GM12878 (cell line): Measurements from ENCODE around the gene RNF40. TPM values are rescaled to one million over a fixed set of nuclear protein-coding genes. Genes with fewer than 3 reads are reported as not detected.

Experiments
- ATAC-seq: fragments of 200-7000 bp; cut with Tn5 transposase; 3 replicates; pipeline ENCODE4 v1.9.1; 2020; ENCODE audit warnings: mild to moderate bottlenecking, moderate library complexity
- BruUV-seq: library from RNA; stranded (reverse); fragments of 400-500 nt; replicated peaks from 2 replicates; lab custom pipeline; 2021; lab: Mats Ljungman, UMichigan
- CTCF ChIA-PET: fragments of 300-600 bp; sonication (Branson Sonifier 250); formaldehyde crosslinking; extraction: SDS; loops from one replicate; lab custom pipeline; 2021; ENCODE audit warnings: inconsistent platforms; lab: Yijun Ruan, JAX
- POLR2A ChIA-PET: fragments of 350-600 bp; formaldehyde crosslinking; extraction: SDS; loops from one replicate; lab custom pipeline; 2021; ENCODE audit warnings: inconsistent platforms; lab: Charles Lee
- RAD21 ChIA-PET: fragments of 300-600 bp; sonication (Branson Sonifier 250); formaldehyde crosslinking; loops from one replicate; lab custom pipeline; 2023; ENCODE audit warnings: antibody characterized with exemption; ENCODE audit not compliant: unreplicated experiment; lab: Charles Lee
- SMC1A ChIA-PET: fragments of 300-600 bp; sonication (Branson Sonifier 250); formaldehyde crosslinking; loops from one replicate; lab custom pipeline; 2023; ENCODE audit not compliant: unreplicated experiment, uncharacterized antibody; lab: Charles Lee
- DNase-seq: peaks from one replicate; pipeline ENCODE4 v3.0.0-alpha.2; 2011; ENCODE audit warnings: low read depth, low spot score
- FAIRE-seq: peaks from 3 replicates; lab custom pipeline; 2011; peaks lifted over from hg19 to GRCh38; lab: Jason Lieb, UNC
- H2AFZ ChIP-seq: 2 replicates; pipeline ENCODE4 v1.6.0; 2011; ENCODE audit warnings: low read depth, low read length, control low read depth; ENCODE audit not compliant: control insufficient read depth
- H3K27ac ChIP-seq: 2 replicates; pipeline ENCODE4 v1.5.1; 2011; ENCODE audit warnings: control low read depth; ENCODE audit not compliant: control insufficient read depth, insufficient read depth
- H3K27me3 ChIP-seq, 2 experiments: replicated peaks in 1 of 2; 2 replicates each; pipeline versions ENCODE4 v1.6.0 to v1.6.1; 2011; ENCODE audit warnings: low read length in 1 of 2; ENCODE audit not compliant: control insufficient read depth in 2 of 2, insufficient read depth in 2 of 2
- H3K36me3 ChIP-seq, 2 experiments: 2 replicates each; pipeline ENCODE4 v1.5.1; 2011; ENCODE audit warnings: low read length in 1 of 2; ENCODE audit not compliant: control insufficient read depth in 2 of 2, insufficient read depth in 2 of 2
- H3K4me1 ChIP-seq: 2 replicates; pipeline ENCODE4 v1.6.1; 2011; ENCODE audit warnings: mild to moderate bottlenecking, low read length, moderate library complexity, mixed read lengths; ENCODE audit not compliant: control insufficient read depth, insufficient read depth
- H3K4me2 ChIP-seq: 2 replicates; pipeline ENCODE4 v1.6.0; 2011; ENCODE audit warnings: control low read depth; ENCODE audit not compliant: control insufficient read depth, insufficient read depth
- H3K4me3 ChIP-seq: fragments of 200-600 bp; sonication (generic); 2 replicates; pipeline ENCODE4 v1.5.1; 2016
- H3K79me2 ChIP-seq: 2 replicates; pipeline ENCODE4 v1.6.0; 2011; ENCODE audit warnings: low read length; ENCODE audit not compliant: control insufficient read depth, insufficient read depth
- H3K9ac ChIP-seq: 2 replicates; pipeline ENCODE4 v1.8.0; 2011; ENCODE audit warnings: low read length, control low read depth, mixed read lengths; ENCODE audit not compliant: control insufficient read depth, insufficient read depth
- H3K9me3 ChIP-seq: replicated peaks from 3 replicates; pipeline ENCODE4 v1.5.1; 2011; ENCODE audit warnings: mild to moderate bottlenecking, low read length; ENCODE audit not compliant: control insufficient read depth, insufficient read depth
- H4K20me1 ChIP-seq: 2 replicates; pipeline ENCODE4 v1.6.0; 2011; ENCODE audit not compliant: control insufficient read depth, insufficient read depth
- CHD1 ChIP-seq: IDR thresholded peaks from 2 replicates; pipeline ENCODE4 v1.6.1; 2012; ENCODE audit warnings: low read depth, low read length, improper control_type of control experiment
- CHD2 ChIP-seq: IDR thresholded peaks from 2 replicates; pipeline ENCODE4 v1.6.1; 2011; ENCODE audit warnings: low read depth, low read length, improper control_type of control experiment, borderline replicate concordance
- E4F1 ChIP-seq: fragments of 450-650 bp; IDR thresholded peaks from 2 replicates; pipeline ENCODE4 v1.6.1; 2018; ENCODE audit warnings: borderline replicate concordance, mild to moderate bottlenecking; ENCODE audit not compliant: partially characterized antibody
- IKZF2 ChIP-seq, 2 experiments: fragments of 450-650 bp; IDR thresholded peaks; 2 replicates each; pipeline ENCODE4 v1.6.1; 2017; ENCODE audit warnings: mild to moderate bottlenecking in 2 of 2, moderate library complexity in 2 of 2
- KAT2A ChIP-seq: conservative IDR thresholded peaks from 2 replicates; pipeline ENCODE4 v1.6.1; 2011; ENCODE audit warnings: low read depth, low read length; ENCODE audit not compliant: control insufficient read depth
- NFIC ChIP-seq: IDR thresholded peaks from 2 replicates; pipeline ENCODE4 v1.6.1; 2012; ENCODE audit warnings: low read depth, mild to moderate bottlenecking, inconsistent platforms, low read length, moderate library complexity
- NR2F1 ChIP-seq: fragments of 450-650 bp; conservative IDR thresholded peaks from 2 replicates; pipeline ENCODE4 v1.6.1; 2017; ENCODE audit warnings: mild to moderate bottlenecking
- PAX5 ChIP-seq: IDR thresholded peaks from 2 replicates; pipeline ENCODE4 v1.6.1; 2011; ENCODE audit warnings: low read depth, low read length, borderline replicate concordance
- TCF7 ChIP-seq: IDR thresholded peaks from 2 replicates; pipeline ENCODE4 v1.6.1; 2014; ENCODE audit warnings: antibody characterized with exemption, borderline replicate concordance
- USF1 ChIP-seq: IDR thresholded peaks from 2 replicates; pipeline ENCODE4 v1.6.1; 2011; ENCODE audit warnings: borderline replicate concordance, low read depth, mild to moderate bottlenecking, moderate library complexity, mixed read lengths, low read length; ENCODE audit not compliant: insufficient read depth; ENCODE audit errors: extremely low read length
- WGBS: methylation state at CpG from one replicate; pipeline ENCODE4 v1.1.6; 2016; ENCODE audit warnings: low lambda C conversion rate; ENCODE audit not compliant: insufficient replicate concordance, insufficient coverage; ENCODE audit errors: missing lambda C conversion rate; 5-methylcytosine and 5-hydroxymethylcytosine counted together
- in situ Hi-C: fragments of 300-500 bp; cut with MboI; formaldehyde crosslinking; loops from 9 replicates; pipeline ENCODE4 v1.14.3; 2018; ENCODE audit warnings: mixed read lengths
- intact Hi-C: fragments of 100-400 bp; cut with micrococcal nuclease; formaldehyde crosslinking; loops from one replicate; pipeline ENCODE4 v1.14.2; 2022; ENCODE audit not compliant: unreplicated experiment
- polyA plus RNA-seq, 11 experiments: library from polyadenylated mRNA; depleted of rRNA in 4 of 11; unstranded in 6 of 11; stranded (reverse) in 5 of 11; fragments of >200 nt; fragmentation: Nextera tagmentation in 4 of 11; fragmentation: Illumina TruSeq in 1 of 11; extraction: Ambion mirVana in 4 of 11; extraction: Trizol in 1 of 11; gene quantifications; 1 replicate in 1 of 11; 2 replicates in 10 of 11; pipeline versions ENCODE4 v1.2.1 to v1.2.3, GENCODE V29; 2011 to 2016; ENCODE audit warnings: inconsistent platforms in 2 of 11, missing spikeins in 2 of 11, low read depth in 1 of 11
- total RNA-seq, 4 experiments: library from RNA; depleted of rRNA in 3 of 4; stranded (reverse); fragments of >200 nt in 3 of 4; fragmentation: Illumina TruSeq in 1 of 4; extraction: Trizol in 1 of 4; gene quantifications; 2 replicates each; pipeline versions ENCODE4 v1.2.1 to v1.2.3, GENCODE V29; 2013 to 2021
- TF ChIP-seq, protein P1 (sequence below): IDR thresholded peaks from 2 replicates; pipeline ENCODE4 v1.6.1; 2012; ENCODE audit warnings: low read length, inconsistent platforms
- TF ChIP-seq, protein P2 (sequence below): fragments of 450-650 bp; IDR thresholded peaks from 2 replicates; pipeline ENCODE4 v1.6.1; 2017; ENCODE audit warnings: antibody characterized with exemption, mild to moderate bottlenecking, moderate library complexity

RNF40 gene
- total and polyA plus RNA-seq, 10 of the 15 experiments (the other 5 are each of a cell fraction or from before 2014, with no cell fraction given) = 3.7 to 97.6 (median 58.4) TPM

DNA sequence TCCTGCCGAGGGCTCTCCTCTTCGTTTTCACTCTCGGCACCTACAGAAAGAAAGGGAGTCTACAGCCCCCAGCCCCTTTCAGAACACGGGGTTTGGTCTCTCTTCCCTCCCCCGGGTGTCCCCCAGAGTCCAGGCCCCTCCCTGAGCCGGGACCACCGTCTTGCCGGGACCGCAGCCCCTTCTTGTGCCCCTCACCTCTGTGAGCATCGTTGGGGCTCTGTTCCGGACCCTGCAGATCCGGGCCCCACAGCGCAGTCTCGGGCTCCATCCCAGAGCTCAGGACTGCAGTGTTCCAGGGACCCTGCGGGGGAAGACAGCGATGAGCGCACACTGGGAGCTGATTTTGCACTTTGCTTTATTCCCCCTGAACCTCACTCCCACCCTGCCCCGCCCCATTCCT is 22.1 kb downstream of the RNF40 start:
- intact Hi-C loops = no loop called here
- POLR2A ChIA-PET = no interaction called here
- WGBS = 47% methylated on average over 16 of the region's 18 CpGs

More for the DNA sequence above, 22.1 kb downstream of the RNF40 start:
- no peak overlapping the region for H3K4me3 ChIP-seq
- CTCF ChIA-PET = interaction anchor here (0.6 to 1.6 kb wide), 2 partner anchors 66 to 117 kb away, joined by 3 read pairs; no protein-coding TSS in a partner anchor
- no peaks in the 10 kb centered on the region for H3K79me2 ChIP-seq
- no peak for FAIRE-seq
- H3K9me3 ChIP-seq = no peaks in the 10 kb centered on the region
- TF ChIP-seq, protein P1, sequence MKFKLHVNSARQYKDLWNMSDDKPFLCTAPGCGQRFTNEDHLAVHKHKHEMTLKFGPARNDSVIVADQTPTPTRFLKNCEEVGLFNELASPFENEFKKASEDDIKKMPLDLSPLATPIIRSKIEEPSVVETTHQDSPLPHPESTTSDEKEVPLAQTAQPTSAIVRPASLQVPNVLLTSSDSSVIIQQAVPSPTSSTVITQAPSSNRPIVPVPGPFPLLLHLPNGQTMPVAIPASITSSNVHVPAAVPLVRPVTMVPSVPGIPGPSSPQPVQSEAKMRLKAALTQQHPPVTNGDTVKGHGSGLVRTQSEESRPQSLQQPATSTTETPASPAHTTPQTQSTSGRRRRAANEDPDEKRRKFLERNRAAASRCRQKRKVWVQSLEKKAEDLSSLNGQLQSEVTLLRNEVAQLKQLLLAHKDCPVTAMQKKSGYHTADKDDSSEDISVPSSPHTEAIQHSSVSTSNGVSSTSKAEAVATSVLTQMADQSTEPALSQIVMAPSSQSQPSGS = no peak
- no peak for TF ChIP-seq NFIC
- TF ChIP-seq CHD1 = no peak
- no peak for TF ChIP-seq TCF7
- no peak for TF ChIP-seq IKZF2 (IDR thresholded peaks at IDR 0.05)
- no peak for TF ChIP-seq CHD2
- no peak for TF ChIP-seq KAT2A
- TF ChIP-seq E4F1 = no peak
- TF ChIP-seq, protein P2, sequence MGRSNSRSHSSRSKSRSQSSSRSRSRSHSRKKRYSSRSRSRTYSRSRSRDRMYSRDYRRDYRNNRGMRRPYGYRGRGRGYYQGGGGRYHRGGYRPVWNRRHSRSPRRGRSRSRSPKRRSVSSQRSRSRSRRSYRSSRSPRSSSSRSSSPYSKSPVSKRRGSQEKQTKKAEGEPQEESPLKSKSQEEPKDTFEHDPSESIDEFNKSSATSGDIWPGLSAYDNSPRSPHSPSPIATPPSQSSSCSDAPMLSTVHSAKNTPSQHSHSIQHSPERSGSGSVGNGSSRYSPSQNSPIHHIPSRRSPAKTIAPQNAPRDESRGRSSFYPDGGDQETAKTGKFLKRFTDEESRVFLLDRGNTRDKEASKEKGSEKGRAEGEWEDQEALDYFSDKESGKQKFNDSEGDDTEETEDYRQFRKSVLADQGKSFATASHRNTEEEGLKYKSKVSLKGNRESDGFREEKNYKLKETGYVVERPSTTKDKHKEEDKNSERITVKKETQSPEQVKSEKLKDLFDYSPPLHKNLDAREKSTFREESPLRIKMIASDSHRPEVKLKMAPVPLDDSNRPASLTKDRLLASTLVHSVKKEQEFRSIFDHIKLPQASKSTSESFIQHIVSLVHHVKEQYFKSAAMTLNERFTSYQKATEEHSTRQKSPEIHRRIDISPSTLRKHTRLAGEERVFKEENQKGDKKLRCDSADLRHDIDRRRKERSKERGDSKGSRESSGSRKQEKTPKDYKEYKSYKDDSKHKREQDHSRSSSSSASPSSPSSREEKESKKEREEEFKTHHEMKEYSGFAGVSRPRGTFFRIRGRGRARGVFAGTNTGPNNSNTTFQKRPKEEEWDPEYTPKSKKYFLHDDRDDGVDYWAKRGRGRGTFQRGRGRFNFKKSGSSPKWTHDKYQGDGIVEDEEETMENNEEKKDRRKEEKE = no peak
- no peak for TF ChIP-seq PAX5
- no peak for TF ChIP-seq NR2F1
- TF ChIP-seq USF1 = no peak
- H3K27ac ChIP-seq = no peak overlapping the region
- H3K27me3 ChIP-seq = peaks cover 0 to 3% of the 10 kb centered on the region in 2 experiments; a peak in 2 of 4 replicates
- SMC1A ChIA-PET = no interaction called here
- no peak for DNase-seq
- H3K36me3 ChIP-seq = no peaks in the 10 kb centered on the region
- H3K9ac ChIP-seq = no peak overlapping the region
- in situ Hi-C loops = no loop called here
- no TSS peak for BruUV-seq
- no peaks in the 10 kb centered on the region for H4K20me1 ChIP-seq
- H3K4me1 ChIP-seq = no peaks in the 10 kb centered on the region
- no peak for ATAC-seq
- RAD21 ChIA-PET = no interaction called here
- H3K4me2 ChIP-seq = no peak overlapping the region
- H2AFZ ChIP-seq = no peak overlapping the region
